HG03520 (cell line): Measurements from ENCODE around the gene SNRNP27.
"Not testable (repeated sequence)": the region's sequence is repeated elsewhere in the genome, so short reads cannot be mapped to it uniquely, and the experiment has no call there.

ENCODE experiments used
- ATAC-seq: cut with Tn5 transposase; IDR thresholded peaks from one replicate; pipeline ENCODE4 v1.9.1; 2021; ENCODE audit warnings: mild to moderate bottlenecking, moderate library complexity; ENCODE audit not compliant: unreplicated experiment

The SNRNP27 gene

GRCh38 chr2:69945441-69945840 is 51.7 kb downstream of the SNRNP27 start:
- ATAC-seq = no peak

GRCh38 chr2:69945941-69946340 is 52.2 kb downstream of the SNRNP27 start:
- no peak for ATAC-seq

- ATAC-seq = peak; percentile 86
Measured at GRCh38 chr2:69946351-69947324, 52.9 kb downstream of the SNRNP27 start.

GRCh38 chr2:69947325-69947931 is 53.7 kb downstream of the SNRNP27 start:
- ATAC-seq = no peak

GRCh38 chr2:69948032-69948962 is 54.5 kb downstream of the SNRNP27 start:
- ATAC-seq = no peak

GRCh38 chr2:69948963-69949645 is 55.3 kb downstream of the SNRNP27 start:
- no peak for ATAC-seq

GRCh38 chr2:69950241-69950640 is 56.5 kb downstream of the SNRNP27 start:
- no peak for ATAC-seq

- not testable (repeated sequence) for ATAC-seq
Measured at GRCh38 chr2:69950671-69951070, 56.9 kb downstream of the SNRNP27 start.

GRCh38 chr2:69952336-69953115 is 58.8 kb downstream of the SNRNP27 start:
- ATAC-seq = no peak

- no peak for ATAC-seq
Measured at GRCh38 chr2:69954084-69954483, 60.3 kb downstream of the SNRNP27 start.
